Measurements from ENCODE around the gene ARMH1. TPM values are rescaled to one million over a fixed set of nuclear protein-coding genes. Genes with fewer than 3 reads are reported as not detected.

ARMH1 gene
- total and polyA plus RNA-seq, 2 donors (not counting 1 experiment from before 2014, with no cell fraction given), result 10.2 to 225 TPM

DNA sequence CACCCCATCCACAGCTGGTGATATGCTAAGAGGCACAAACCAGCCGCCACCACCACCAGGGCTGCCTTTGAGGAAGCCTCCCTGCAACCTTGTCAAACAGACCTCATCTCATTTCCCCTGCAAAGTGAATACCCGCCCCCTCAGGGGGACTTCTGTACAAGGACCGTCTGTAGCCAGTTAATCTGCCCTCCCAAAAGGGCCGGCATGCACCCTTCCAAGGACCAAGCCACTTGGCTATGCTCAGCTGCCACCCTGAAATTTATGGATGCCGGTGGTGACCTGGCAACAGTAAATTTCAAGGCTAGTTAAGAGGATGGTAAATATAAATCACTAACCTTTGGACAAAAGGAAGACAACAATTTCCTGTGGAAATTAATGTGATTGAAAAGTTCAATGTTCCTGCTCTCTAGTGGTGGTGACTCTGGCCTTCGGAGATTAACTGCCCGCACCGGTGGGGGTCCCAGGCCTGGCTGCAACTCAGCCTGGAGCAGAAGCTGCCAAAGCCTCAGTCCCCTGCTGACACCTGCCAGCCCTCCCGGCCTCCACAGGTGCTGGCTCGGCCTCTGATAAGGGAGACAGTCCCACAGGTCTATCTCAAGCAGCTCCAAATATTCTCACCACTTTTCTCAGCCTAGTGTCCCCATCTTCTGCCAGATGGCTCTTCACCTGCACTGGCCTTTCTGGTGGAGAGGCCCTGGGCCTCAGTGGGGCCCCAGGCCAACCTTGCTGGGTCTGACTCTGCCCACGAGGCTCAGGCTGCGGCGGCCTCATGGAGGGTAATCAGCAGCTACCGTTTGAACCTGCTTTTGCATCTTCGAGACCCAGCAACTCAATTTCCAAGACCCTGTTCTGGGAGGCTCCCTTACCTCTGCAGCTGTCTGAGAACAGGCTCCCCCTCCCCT, 12.5 kb upstream of the ARMH1 start:
- Histone ChIP-seq H2AFZ (ENCODE audit: insufficient read depth, low read depth, low read length, poor library complexity, severe bottlenecking) (no peak overlapping the region), H3K27ac (ENCODE audit: low read length in 2 of 2) (no peak overlapping the region), H3K79me2 (ENCODE audit: control insufficient read depth, insufficient read depth, low read length) (peaks cover 4% of the 10 kb centered on the region), H3K9ac (ENCODE audit: low read length) (no peak overlapping the region), H3K9me3 (ENCODE audit: control extremely low read depth in 1 of 3, control insufficient read depth in 2 of 3, insufficient read depth in 1 of 3, low read length in 2 of 3) (no peaks in the 10 kb centered on the region), H3K4me1 (ENCODE audit: control insufficient read depth in 2 of 2, insufficient read depth in 2 of 2, low read length in 2 of 2) (peaks cover 9 to 10% of the 10 kb centered on the region in 2 donors), H3K36me3 (replicated peaks in 1 of 2; ENCODE audit: control extremely low read depth in 1 of 2, control insufficient read depth in 1 of 2, extremely low read depth in 1 of 2, insufficient read depth in 2 of 2, low read length in 1 of 2) (no peaks in the 10 kb centered on the region), H4K20me1 (ENCODE audit: control insufficient read depth, insufficient read depth, low read length, poor library complexity, severe bottlenecking) (no peaks in the 10 kb centered on the region), H3K27me3 (replicated peaks in 1 of 4; ENCODE audit: control extremely low read depth in 1 of 4, control insufficient read depth in 3 of 4, insufficient read depth in 4 of 4, low read length in 3 of 4) (no peaks in the 10 kb centered on the region), H3K4me3 (ENCODE audit: control extremely low read depth in 1 of 5, extremely low read depth in 1 of 5, insufficient read depth in 1 of 5, low read depth in 2 of 5, low read length in 4 of 5) (no peak overlapping the region), H3K4me2 (replicated peaks; ENCODE audit: low read depth, low read length, poor library complexity, severe bottlenecking) (no peak overlapping the region)
- no peak overlapping the region for H3K27ac Mint-ChIP-seq
- peaks cover 14% of the 10 kb centered on the region for H3K4me1 Mint-ChIP-seq
- no peak overlapping the region for H3K4me3 Mint-ChIP-seq
- POLR2A ChIA-PET, result no interaction called here
- TF ChIP-seq EZH2 (IDR thresholded peaks at IDR 0.05; ENCODE audit: borderline replicate concordance, insufficient read depth, low read depth, low read length, poor library complexity, severe bottlenecking), result no peak
- TF ChIP-seq, protein P1, sequence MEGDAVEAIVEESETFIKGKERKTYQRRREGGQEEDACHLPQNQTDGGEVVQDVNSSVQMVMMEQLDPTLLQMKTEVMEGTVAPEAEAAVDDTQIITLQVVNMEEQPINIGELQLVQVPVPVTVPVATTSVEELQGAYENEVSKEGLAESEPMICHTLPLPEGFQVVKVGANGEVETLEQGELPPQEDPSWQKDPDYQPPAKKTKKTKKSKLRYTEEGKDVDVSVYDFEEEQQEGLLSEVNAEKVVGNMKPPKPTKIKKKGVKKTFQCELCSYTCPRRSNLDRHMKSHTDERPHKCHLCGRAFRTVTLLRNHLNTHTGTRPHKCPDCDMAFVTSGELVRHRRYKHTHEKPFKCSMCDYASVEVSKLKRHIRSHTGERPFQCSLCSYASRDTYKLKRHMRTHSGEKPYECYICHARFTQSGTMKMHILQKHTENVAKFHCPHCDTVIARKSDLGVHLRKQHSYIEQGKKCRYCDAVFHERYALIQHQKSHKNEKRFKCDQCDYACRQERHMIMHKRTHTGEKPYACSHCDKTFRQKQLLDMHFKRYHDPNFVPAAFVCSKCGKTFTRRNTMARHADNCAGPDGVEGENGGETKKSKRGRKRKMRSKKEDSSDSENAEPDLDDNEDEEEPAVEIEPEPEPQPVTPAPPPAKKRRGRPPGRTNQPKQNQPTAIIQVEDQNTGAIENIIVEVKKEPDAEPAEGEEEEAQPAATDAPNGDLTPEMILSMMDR (IDR thresholded peaks at IDR 0.05), result no peak
- H3K9me3 Mint-ChIP-seq (ENCODE audit: insufficient read depth), result no peaks in the 10 kb centered on the region
- intact Hi-C loops (cut with micrococcal nuclease), result no loop called here
- no peak for ATAC-seq (ENCODE audit: low read depth)
- DNase-seq, result no peak
- CTCF ChIA-PET, result interaction anchor here (0.9 to 3.1 kb wide), 2 partner anchors 10 to 15 kb away, joined by 3 to 16 read pairs; no protein-coding TSS in a partner anchor
- WGBS (ENCODE audit: insufficient coverage), result 66% methylated on average over 12 of the region's 15 CpGs
- no peaks in the 10 kb centered on the region for H3K27me3 Mint-ChIP-seq

DNA sequence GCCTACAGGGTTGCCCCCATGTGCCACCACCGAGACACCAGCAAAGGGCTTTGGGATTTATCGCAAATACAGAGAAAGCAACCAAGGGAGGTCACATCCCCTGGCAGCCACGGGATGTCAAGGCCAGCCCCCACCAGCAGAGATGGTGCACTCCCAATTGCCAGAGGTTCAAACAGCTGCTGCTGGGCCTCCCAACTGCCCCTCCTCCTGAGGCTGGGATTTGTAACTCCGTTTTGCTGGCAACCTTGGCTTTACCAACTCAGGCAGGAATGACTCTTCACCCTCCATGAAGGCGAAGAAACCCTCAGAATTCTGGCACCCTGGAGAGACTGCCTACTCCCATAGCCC, 11.9 kb upstream of the ARMH1 start:
- Mint-ChIP-seq H3K9me3 (ENCODE audit: insufficient read depth) (no peaks in the 10 kb centered on the region), H3K27me3 (no peaks in the 10 kb centered on the region), H3K4me3 (no peak overlapping the region), H3K27ac (no peak overlapping the region), H3K4me1 (peaks cover 14% of the 10 kb centered on the region)
- Histone ChIP-seq H3K36me3 (replicated peaks in 1 of 2; ENCODE audit: control extremely low read depth in 1 of 2, control insufficient read depth in 1 of 2, extremely low read depth in 1 of 2, insufficient read depth in 2 of 2, low read length in 1 of 2) (no peaks in the 10 kb centered on the region), H3K27me3 (replicated peaks in 1 of 4; ENCODE audit: control extremely low read depth in 1 of 4, control insufficient read depth in 3 of 4, insufficient read depth in 4 of 4, low read length in 3 of 4) (no peaks in the 10 kb centered on the region), H3K4me2 (replicated peaks; ENCODE audit: low read depth, low read length, poor library complexity, severe bottlenecking) (no peak overlapping the region), H2AFZ (ENCODE audit: insufficient read depth, low read depth, low read length, poor library complexity, severe bottlenecking) (no peak overlapping the region), H3K4me3 (ENCODE audit: control extremely low read depth in 1 of 5, extremely low read depth in 1 of 5, insufficient read depth in 1 of 5, low read depth in 2 of 5, low read length in 4 of 5) (no peak overlapping the region), H3K27ac (ENCODE audit: low read length in 2 of 2) (no peak overlapping the region), H3K9me3 (ENCODE audit: control extremely low read depth in 1 of 3, control insufficient read depth in 2 of 3, insufficient read depth in 1 of 3, low read length in 2 of 3) (no peaks in the 10 kb centered on the region), H3K4me1 (ENCODE audit: control insufficient read depth in 2 of 2, insufficient read depth in 2 of 2, low read length in 2 of 2) (peaks cover 9 to 10% of the 10 kb centered on the region in 2 donors), H4K20me1 (ENCODE audit: control insufficient read depth, insufficient read depth, low read length, poor library complexity, severe bottlenecking) (no peaks in the 10 kb centered on the region), H3K79me2 (ENCODE audit: control insufficient read depth, insufficient read depth, low read length) (peaks cover 4% of the 10 kb centered on the region), H3K9ac (ENCODE audit: low read length) (no peak overlapping the region)
- DNase-seq, result no peak
- CTCF ChIA-PET, result interaction anchor here (0.9 to 3.1 kb wide), 2 partner anchors 10 to 16 kb away, joined by 3 to 16 read pairs; no protein-coding TSS in a partner anchor
- 95% methylated on average over 4 of the region's 5 CpGs for WGBS (ENCODE audit: insufficient coverage)
- intact Hi-C loops (cut with micrococcal nuclease), result no loop called here
- POLR2A ChIA-PET, result no interaction called here
- no peak for TF ChIP-seq EZH2 (IDR thresholded peaks at IDR 0.05; ENCODE audit: borderline replicate concordance, insufficient read depth, low read depth, low read length, poor library complexity, severe bottlenecking)
- TF ChIP-seq, protein P1 (IDR thresholded peaks at IDR 0.05), result no peak
- ATAC-seq (ENCODE audit: low read depth), result no peak

Measured in B cell (primary cell).